Lower leg skin (tissue), 4 donors: Measurements from ENCODE around the gene ARHGAP8. TPM values are rescaled to one million over a fixed set of nuclear protein-coding genes. Genes with fewer than 3 reads are reported as not detected.

Experiments
- DNase-seq, 2 donors: peaks; one replicate each; pipeline ENCODE4 v3.0.0-alpha.2; 2019; ENCODE audit warnings: low spot score in 2 of 2
- H3K4me3 ChIP-seq: fragments of 200-600 bp; sonication (generic); 2 replicates; pipeline ENCODE4 v1.5.1; 2017; ENCODE audit warnings: mild to moderate bottlenecking, low read depth; ENCODE audit not compliant: poor library complexity, severe bottlenecking
- CTCF ChIP-seq, 3 donors: fragments of 450-650 bp; IDR thresholded peaks; one replicate each; pipeline ENCODE4 v1.5.1; 2016; ENCODE audit warnings: antibody characterized with exemption in 3 of 3, mild to moderate bottlenecking in 3 of 3, moderate library complexity in 2 of 3
- POLR2A ChIP-seq, 2 donors: fragments of 450-650 bp; IDR thresholded peaks; one replicate each; pipeline ENCODE4 v1.6.1; 2016 to 2017; ENCODE audit warnings: antibody characterized with exemption in 2 of 2, mild to moderate bottlenecking in 1 of 2, moderate library complexity in 1 of 2
- WGBS, 2 donors: methylation state at CpG; one replicate each; pipeline ENCODE4 v1.1.5; 2018; 5-methylcytosine and 5-hydroxymethylcytosine counted together
- intact Hi-C: fragments of 100-400 bp; cut with DNase I; formaldehyde crosslinking; loops from one replicate; pipeline ENCODE4 v1.15.0; 2023; ENCODE audit warnings: low total_unique reads
- total RNA-seq, 4 donors: library from RNA; depleted of rRNA; stranded (reverse); fragments of >200 nt; gene quantifications; one replicate each; pipeline ENCODE4 v1.1.0, GENCODE V29; 2016

ARHGAP8 gene
- total RNA-seq, 4 donors from 2014 or later = 2.9 to 3.4 (median 3.2) TPM

DNA sequence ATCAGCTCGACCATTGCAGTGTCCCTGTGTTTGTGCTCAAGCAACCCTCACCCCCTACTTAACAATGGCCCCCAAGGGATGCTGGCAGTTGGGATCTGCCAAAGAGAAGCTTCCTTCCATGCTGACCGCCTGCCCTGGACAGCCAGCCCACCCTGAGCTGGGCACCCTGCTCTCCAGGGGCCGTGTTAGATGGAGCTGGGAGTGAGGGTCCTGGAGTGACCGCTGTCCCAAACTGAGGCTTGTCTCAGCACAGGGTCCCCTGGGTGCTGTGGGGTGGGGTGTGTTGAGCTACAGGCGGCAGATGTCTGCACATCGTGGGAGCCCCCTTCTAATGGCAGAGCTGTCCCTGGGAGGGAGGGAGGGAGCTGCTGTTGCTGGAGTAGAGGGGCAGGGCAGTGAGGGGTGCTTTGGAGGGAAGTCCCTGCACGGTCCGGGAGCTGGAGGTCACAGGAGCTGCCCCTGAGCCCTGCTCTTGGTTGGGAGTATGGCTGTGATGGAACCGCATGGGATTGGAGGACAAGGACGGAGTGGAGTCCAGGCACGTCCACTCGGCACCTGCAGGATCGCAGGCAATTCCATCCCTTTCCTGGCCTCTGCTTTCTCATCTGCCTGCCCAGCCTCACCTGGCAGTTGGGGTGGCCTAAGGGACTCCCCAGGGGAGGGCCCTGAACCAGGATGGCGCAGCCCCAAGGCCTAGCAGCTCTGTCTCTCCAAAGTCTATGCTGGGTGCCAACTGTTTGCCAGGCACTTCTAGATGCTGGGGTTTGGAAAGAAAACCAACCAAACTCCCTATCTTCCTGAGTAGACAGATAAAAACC is 126.3 kb downstream of the ARHGAP8 start:
- WGBS, 2 donors = 82 to 88% methylated on average over 10 to 12 of the region's 14 CpGs

GRCh38 chr22:44879301-44879680 is 126.9 kb downstream of the ARHGAP8 start:
- no peak overlapping the region for H3K4me3 ChIP-seq
- intact Hi-C loops = no loop called here
- WGBS, 2 donors = 91 to 95% methylated on average over 12 of the region's 12 CpGs
- TF ChIP-seq POLR2A (IDR thresholded peaks at IDR 0.05) (no peak), CTCF (IDR thresholded peaks at IDR 0.05) (no peak)
- peak in 1 of 2 donors; percentile 72 for DNase-seq

More for the DNA sequence above, 126.3 kb downstream of the ARHGAP8 start:
- peak in 1 of 2 donors; percentile 67 for DNase-seq
- H3K4me3 ChIP-seq = no peak overlapping the region
- TF ChIP-seq CTCF (IDR thresholded peaks at IDR 0.05) (no peak), POLR2A (IDR thresholded peaks at IDR 0.05) (no peak)
- intact Hi-C loops = no loop called here

DNA sequence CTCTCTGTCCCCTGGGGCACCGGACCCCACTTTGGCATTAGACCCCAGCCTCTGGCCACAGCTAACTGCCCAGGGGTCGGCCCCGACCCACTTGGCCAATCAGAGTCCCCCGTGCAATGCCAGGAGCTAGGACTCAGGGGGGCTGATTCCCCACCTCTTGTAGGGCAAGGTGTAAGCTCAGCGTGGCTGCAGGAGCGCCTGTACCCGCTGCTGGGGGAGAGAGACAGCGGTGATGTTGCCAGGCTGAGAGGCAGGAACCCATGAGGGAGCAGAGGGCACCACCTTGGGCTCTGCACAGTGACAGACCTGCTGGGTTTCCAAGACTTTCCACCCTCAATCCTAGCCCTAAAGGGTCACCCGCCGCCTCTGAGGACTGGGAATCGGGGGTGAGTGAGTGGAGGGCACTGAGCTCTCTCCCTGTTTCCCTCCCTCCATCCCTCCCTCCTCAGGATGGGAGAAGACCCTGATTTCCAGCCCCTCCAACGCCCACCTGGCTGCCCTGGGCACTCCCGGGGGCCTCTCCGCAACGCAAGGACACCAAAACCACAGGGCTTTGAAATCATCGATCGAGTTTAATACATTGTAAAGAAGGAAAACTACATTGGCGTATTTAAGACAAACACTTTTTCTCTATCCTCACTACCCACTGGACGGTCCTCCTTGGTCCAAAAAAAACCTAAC is 128.4 kb downstream of the ARHGAP8 start:
- intact Hi-C loops = no loop called here
- WGBS, 2 donors = 91 to 92% methylated on average over 18 to 19 of the region's 19 CpGs
- H3K4me3 ChIP-seq = no peak overlapping the region
- peak in 1 of 2 donors; percentile 81 for DNase-seq
- TF ChIP-seq POLR2A (IDR thresholded peaks at IDR 0.05) = no peak
- TF ChIP-seq CTCF (IDR thresholded peaks at IDR 0.05) = no peak

DNA sequence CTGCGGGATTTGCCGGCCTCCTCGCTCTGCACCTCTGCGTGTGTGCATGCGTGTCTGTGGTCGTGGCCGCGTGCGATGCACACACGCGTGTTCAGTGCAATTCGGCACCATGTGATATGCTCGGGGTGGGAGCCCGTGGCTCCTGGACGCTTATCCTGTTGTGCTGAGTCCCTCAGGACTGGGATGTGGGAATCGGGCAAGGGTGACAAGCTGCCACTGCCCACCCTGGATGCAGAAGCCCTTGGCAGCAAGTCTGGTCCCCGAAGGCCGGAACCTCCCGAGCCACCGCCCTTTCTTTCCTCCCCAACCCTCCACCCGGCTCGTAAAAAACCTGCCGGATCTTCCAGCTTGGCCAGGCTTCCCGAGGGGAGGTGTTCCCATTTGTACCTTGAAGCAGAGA is 129.2 kb downstream of the ARHGAP8 start:
- peak in 1 of 2 donors; percentile 68 for DNase-seq
- TF ChIP-seq CTCF (IDR thresholded peaks at IDR 0.05) (no peak), POLR2A (IDR thresholded peaks at IDR 0.05) (no peak)
- WGBS, 2 donors = 86 to 87% methylated on average over 23 of the region's 24 CpGs
- H3K4me3 ChIP-seq = no peak overlapping the region
- intact Hi-C loops = no loop called here

DNA sequence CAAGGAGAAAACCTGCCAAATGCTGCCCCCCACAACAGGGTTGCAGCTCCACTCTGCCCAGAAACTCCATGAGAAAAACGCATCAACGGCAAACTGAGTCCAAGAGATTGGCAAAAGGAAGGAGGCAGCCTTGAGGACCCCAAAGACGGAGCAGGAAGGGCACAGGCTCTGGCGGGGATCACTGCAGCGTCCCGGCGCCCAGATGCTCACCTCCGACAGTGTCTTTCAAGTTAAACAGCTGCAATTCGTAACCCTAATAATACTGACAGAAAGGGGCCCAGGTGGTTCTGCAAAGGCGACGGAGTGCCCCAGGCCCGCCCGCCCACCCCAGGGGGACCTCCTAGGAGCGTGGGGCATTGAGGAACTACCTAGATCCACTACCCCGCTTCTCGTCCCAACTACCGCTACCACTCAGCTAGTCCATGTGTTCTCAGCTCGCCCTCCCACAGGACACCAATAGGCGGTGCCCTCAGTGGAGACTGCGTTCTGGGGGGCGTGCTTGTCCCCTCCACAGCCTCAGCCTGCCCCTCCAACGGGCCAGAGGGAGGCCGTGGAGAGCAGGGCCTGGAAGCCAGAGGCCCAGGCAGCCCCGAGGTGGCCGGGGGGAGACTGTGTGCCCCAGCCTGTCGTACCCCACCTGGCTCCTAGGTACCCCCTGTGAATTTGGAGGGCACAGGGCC is 130.0 kb downstream of the ARHGAP8 start:
- intact Hi-C loops = no loop called here
- WGBS, 2 donors = 84 to 85% methylated on average over 20 to 26 of the region's 26 CpGs
- no peak overlapping the region for H3K4me3 ChIP-seq
- no peak for TF ChIP-seq CTCF (IDR thresholded peaks at IDR 0.05)
- TF ChIP-seq POLR2A (IDR thresholded peaks at IDR 0.05) = no peak
- DNase-seq = peak in 1 of 2 donors; percentile 54
